ENCODE measurements around the gene SLC22A2.

GRCh38 chr6:160263196-160263939, 4.7 kb upstream of the SLC22A2 start:
- TF ChIP-seq ZBTB34 (CRISPR knock-in tag; IDR thresholded peaks at IDR 0.05) (no peak), HNRNPK (IDR thresholded peaks at IDR 0.05; ENCODE audit: low read depth, low read length, poor library complexity, severe bottlenecking) (no peak), NFE2L2 (IDR thresholded peaks at IDR 0.05; ENCODE audit: low read length) (no peak), POLR2AphosphoS5 (IDR thresholded peaks at IDR 0.05; ENCODE audit: low read depth, low read length) (no peak), DNMT3B (CRISPR knock-in tag; conservative IDR thresholded peaks at IDR 0.05) (no peak), POLR2A (IDR thresholded peaks at IDR 0.05; ENCODE audit: insufficient read depth in 1 of 2, low read depth in 2 of 2, low read length in 2 of 2) (no peak), CTCF (CRISPR knock-in tag; IDR thresholded peaks at IDR 0.05) (no peak), ZNF800 (CRISPR knock-in tag; IDR thresholded peaks at IDR 0.05) (no peak), ZNF207 (IDR thresholded peaks at IDR 0.05; ENCODE audit: borderline replicate concordance) (no peak), PHF21A (CRISPR knock-in tag; IDR thresholded peaks at IDR 0.05) (no peak)
- TF ChIP-seq, protein P1, sequence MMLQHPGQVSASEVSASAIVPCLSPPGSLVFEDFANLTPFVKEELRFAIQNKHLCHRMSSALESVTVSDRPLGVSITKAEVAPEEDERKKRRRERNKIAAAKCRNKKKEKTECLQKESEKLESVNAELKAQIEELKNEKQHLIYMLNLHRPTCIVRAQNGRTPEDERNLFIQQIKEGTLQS (CRISPR knock-in tag; IDR thresholded peaks at IDR 0.05), result no peak

All from HepG2 (cell line).